Measurements from ENCODE around the gene ADORA2A.
A peak's percentile ranks its signal among the peaks of the same experiment; 100 is the strongest.

Gene ADORA2A

DNA sequence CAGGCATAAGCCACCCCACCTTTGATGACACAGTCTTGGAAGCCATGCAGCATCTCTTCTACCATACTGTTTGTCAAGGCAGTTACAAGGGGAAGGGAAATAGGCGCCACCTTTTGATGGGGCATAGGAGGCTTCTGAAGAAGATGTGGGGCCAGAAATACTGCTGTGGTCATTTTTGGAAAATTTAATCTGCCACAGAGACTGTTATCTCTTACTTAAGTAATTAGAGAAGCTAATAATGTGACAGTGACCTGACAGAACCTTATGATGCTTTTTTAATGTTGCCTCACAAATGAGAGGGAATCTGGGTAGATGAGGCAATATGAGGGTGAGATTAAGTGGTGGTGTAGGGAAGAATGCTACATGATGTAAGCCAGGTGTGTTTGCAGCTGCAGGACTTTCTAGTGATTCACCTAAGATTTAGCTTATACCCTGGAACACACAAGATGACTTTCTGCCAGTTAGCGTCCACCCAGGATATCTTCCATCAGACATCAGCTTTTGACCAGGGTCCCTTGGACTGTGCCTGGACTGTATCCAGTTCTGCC is 34.3 kb upstream of the ADORA2A start:
- no peak overlapping the region for H3K4me3 ChIP-seq (ENCODE audit: low read length)

DNA sequence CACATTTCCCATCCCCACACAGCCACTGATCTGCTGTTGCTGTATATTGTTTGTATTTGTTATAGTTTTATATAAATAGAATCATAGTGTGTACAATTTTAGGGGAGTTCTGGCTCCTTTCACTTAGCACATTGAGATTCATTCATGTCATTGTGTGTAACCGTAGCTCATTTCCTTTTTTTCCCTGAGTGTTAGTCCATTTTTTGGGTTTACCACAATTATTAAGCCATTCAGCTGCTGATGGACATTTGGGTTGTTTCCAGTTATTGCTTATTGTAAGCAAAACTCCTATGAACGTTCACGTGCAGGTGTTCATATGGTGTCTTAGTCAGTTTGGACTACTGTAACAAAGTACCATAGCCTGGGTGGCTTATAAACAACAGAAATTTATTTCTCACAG is 33.6 kb upstream of the ADORA2A start:
- Histone ChIP-seq H3K36me3 (ENCODE audit: control insufficient read depth, insufficient read depth, low read length) (no peaks in the 10 kb centered on the region), H3K9ac (ENCODE audit: low read length) (no peak overlapping the region), H3K27me3 (ENCODE audit: control insufficient read depth, insufficient read depth, low read length) (no peaks in the 10 kb centered on the region), H3K4me3 (ENCODE audit: low read length) (no peak overlapping the region), H3K4me1 (ENCODE audit: control insufficient read depth, insufficient read depth, low read length) (no peaks in the 10 kb centered on the region), H3K27ac (ENCODE audit: low read depth, low read length) (no peak overlapping the region)

More for the DNA sequence above, 34.3 kb upstream of the ADORA2A start:
- Histone ChIP-seq H3K4me1 (ENCODE audit: control insufficient read depth, insufficient read depth, low read length) (no peaks in the 10 kb centered on the region), H3K9ac (ENCODE audit: low read length) (no peak overlapping the region), H3K27me3 (ENCODE audit: control insufficient read depth, insufficient read depth, low read length) (no peaks in the 10 kb centered on the region), H3K36me3 (ENCODE audit: control insufficient read depth, insufficient read depth, low read length) (no peaks in the 10 kb centered on the region), H3K27ac (ENCODE audit: low read depth, low read length) (no peak overlapping the region)

DNA sequence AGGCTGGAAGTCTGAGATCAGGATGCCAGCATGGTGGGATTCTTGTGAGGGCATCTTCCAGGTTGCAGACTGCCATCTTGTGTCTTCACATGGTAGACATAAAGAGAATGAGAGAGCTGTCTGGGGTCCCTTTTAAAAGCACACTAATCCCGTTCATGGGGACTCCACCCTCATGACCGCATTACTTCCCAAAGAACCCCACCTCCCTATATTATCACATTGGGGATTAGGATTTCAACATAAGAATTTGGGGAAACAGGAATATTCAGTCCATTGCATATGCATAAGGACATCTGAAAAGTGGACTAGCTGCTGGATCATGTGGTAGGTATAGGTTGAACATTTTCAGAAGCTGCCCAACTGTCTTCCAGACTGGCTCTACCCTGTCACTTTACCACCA is 33.1 kb upstream of the ADORA2A start:
- Histone ChIP-seq H3K27ac (ENCODE audit: low read depth, low read length) (no peak overlapping the region), H3K27me3 (ENCODE audit: control insufficient read depth, insufficient read depth, low read length) (no peaks in the 10 kb centered on the region), H3K36me3 (ENCODE audit: control insufficient read depth, insufficient read depth, low read length) (no peaks in the 10 kb centered on the region), H3K4me1 (ENCODE audit: control insufficient read depth, insufficient read depth, low read length) (no peaks in the 10 kb centered on the region), H3K9ac (ENCODE audit: low read length) (no peak overlapping the region), H3K4me3 (ENCODE audit: low read length) (no peak overlapping the region)

DNA sequence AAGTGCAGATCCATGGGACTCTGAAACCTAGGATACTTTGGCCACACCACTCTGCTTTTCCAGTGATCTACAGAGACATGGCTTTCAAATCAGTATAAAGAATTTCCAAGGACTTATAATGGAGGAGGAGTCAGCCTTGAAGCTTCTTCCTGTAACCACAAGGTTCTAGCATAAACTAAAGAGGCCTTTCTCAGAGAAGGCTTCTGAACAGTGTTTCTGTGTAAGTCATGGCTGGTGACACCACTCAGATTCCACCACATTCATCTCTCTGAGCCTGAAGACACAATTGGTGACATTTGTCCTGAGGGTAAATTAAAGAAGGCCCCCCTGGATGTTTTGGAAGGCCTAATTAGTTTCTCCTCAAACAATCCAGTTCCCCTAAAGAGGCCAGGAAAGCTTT is 29.0 kb upstream of the ADORA2A start:
- H3K4me1 ChIP-seq (ENCODE audit: control insufficient read depth, insufficient read depth, low read length), result peaks cover 13% of the 10 kb centered on the region
- no peak overlapping the region for H3K9ac ChIP-seq (ENCODE audit: low read length)
- H3K27ac ChIP-seq (ENCODE audit: low read depth, low read length), result no peak overlapping the region
- H3K4me3 ChIP-seq (ENCODE audit: low read length), result no peak overlapping the region
- H3K27me3 ChIP-seq (ENCODE audit: control insufficient read depth, insufficient read depth, low read length), result no peaks in the 10 kb centered on the region
- H3K36me3 ChIP-seq (ENCODE audit: control insufficient read depth, insufficient read depth, low read length), result no peaks in the 10 kb centered on the region

DNA sequence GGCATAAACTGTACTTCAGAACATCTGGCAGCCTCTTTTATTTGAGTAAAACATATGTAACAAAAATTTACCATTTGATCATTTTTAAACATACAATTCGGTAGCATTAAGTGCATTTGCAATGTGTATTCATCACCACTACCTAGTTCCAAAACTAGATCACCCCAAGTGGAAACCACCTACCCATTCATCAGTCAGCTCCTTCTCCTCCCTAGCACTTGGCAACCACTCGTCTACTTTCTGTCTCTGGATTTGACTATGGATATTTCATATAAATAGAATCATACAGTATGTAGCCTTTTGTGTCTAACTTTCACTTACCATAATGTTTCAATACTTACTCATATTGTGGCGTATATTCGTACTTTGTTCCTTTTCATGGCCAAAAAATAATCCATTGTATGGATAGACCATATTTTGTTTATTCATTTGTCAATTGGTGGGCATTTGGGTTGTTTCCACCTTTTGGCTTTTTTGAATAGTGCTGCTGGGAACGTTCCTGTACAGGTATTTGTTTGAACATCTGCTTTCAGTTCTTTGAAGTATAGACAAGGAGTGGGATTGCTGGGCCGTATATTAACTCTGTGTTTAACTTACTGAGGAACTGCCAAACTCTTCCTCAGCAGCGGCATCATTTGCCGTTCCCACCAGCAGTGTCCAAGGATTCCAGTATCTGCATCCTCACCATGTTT is 27.2 kb upstream of the ADORA2A start:
- Histone ChIP-seq H3K4me1 (ENCODE audit: control insufficient read depth, insufficient read depth, low read length) (peaks cover 13% of the 10 kb centered on the region), H3K4me3 (ENCODE audit: low read length) (no peak overlapping the region), H3K27ac (ENCODE audit: low read depth, low read length) (no peak overlapping the region)

DNA sequence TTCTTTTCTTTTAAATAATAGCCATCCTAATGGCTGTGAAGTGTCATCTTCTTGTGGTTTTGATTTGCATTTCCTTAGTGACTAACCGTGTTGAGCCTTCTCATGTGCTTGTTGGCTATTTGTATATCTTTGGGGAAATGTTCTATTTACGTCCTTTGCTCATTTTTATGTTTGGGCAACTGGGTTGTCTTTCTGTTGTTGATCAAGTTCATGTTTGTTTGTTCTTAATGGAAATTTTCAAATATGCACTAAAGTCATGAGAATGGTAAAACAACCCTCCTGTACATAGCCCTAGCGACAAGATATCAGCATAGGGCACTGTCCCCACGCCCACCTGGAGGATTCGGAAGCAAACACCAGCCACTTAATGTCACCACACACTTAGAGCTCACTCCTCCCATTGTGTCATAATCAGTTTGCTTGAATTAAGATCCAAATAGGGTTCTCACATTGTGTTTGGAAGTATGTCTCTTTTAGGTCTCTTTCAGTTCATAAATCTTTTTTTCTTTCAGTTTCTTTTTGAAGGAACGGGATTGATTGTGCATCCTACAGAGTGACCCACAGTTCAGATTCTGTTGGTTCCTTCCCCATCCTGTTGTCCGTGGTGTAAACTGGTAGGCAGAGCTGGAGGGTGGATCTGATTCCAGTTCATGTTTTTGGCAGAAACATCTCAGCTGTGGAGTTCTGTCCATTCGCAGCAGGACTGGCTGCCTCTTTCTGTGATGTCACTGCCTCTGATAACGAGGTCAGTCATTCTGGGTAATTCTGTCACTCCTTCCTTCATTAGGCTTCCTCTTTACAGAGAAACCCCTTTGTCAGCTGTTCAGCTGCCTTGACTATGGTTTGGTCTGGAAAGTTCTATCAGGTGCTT is 26.4 kb upstream of the ADORA2A start:
- no peaks in the 10 kb centered on the region for H3K27me3 ChIP-seq (ENCODE audit: control insufficient read depth, insufficient read depth, low read length)
- no peaks in the 10 kb centered on the region for H3K36me3 ChIP-seq (ENCODE audit: control insufficient read depth, insufficient read depth, low read length)
- H3K27ac ChIP-seq (ENCODE audit: low read depth, low read length), result no peak overlapping the region
- peak overlapping the region; percentile 14 for H3K4me3 ChIP-seq (ENCODE audit: low read length)
- H3K9ac ChIP-seq (ENCODE audit: low read length), result no peak overlapping the region
- peaks cover 13% of the 10 kb centered on the region for H3K4me1 ChIP-seq (ENCODE audit: control insufficient read depth, insufficient read depth, low read length)

More for the DNA sequence above, 27.2 kb upstream of the ADORA2A start:
- H3K36me3 ChIP-seq (ENCODE audit: control insufficient read depth, insufficient read depth, low read length), result no peaks in the 10 kb centered on the region
- no peaks in the 10 kb centered on the region for H3K27me3 ChIP-seq (ENCODE audit: control insufficient read depth, insufficient read depth, low read length)
- H3K9ac ChIP-seq (ENCODE audit: low read length), result no peak overlapping the region

DNA sequence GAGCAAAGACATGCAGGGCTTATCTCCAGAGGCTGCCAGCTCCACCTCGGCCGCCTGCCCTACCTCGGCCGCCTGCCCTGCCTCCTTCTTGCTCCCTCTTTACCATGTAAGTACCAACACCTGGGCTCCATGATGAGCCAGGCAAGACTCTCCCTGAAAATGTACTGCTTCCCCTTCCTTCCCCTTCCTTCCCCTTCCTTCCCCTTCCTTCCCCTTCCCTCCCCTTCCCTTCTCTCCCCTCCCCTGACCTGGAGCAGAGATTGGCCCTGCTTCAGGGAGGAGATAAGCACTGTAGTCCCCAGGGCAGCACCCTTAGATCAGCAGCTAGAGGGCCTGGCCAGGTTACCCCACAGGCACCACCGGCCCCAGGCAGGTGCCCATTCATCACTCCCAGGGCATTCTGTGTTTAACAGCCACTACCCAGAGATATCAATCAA is 25.4 kb upstream of the ADORA2A start:
- Histone ChIP-seq H3K27ac (ENCODE audit: low read depth, low read length) (no peak overlapping the region), H3K4me3 (ENCODE audit: low read length) (no peak overlapping the region), H3K27me3 (ENCODE audit: control insufficient read depth, insufficient read depth, low read length) (no peaks in the 10 kb centered on the region), H3K4me1 (ENCODE audit: control insufficient read depth, insufficient read depth, low read length) (peaks cover 13% of the 10 kb centered on the region), H3K36me3 (ENCODE audit: control insufficient read depth, insufficient read depth, low read length) (no peaks in the 10 kb centered on the region), H3K9ac (ENCODE audit: low read length) (no peak overlapping the region)

DNA sequence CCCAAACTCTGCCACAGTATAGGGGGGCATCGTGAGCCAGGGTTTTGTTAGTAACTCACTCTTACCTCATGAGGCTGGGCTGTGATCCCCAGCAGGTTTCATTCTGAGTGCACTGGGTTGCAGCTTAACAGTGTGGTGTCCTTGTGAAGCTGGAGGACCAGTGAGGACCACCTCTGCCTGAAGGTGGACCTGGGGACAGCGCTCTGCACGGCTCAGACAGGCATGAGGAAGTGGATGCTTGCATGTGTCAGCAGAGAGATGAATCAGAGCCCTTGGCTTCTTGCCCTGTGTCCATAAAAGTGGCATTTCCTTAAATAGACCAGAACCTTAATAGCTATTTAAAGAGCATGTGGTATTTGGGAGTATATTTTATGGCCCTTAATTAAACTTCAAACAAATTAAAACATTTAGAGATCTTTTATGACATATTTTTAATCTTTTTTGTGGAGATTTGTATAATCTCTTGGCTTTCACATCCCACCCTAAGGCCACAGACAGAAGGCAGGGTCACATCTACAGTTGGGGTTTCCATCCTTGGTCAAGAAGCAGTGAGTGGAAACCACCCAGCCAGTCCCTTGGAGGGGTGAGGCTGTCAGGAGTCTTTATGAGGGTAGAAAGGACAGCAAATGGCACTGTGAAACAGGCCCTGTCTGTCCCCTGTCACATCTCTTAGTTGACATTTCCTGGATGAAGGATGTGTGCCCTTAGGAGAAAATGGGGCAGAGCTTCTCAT is 24.8 kb upstream of the ADORA2A start:
- no peak overlapping the region for H3K9ac ChIP-seq (ENCODE audit: low read length)
- H3K4me3 ChIP-seq (ENCODE audit: low read length), result peak overlapping the region; percentile 39
- no peaks in the 10 kb centered on the region for H3K27me3 ChIP-seq (ENCODE audit: control insufficient read depth, insufficient read depth, low read length)
- no peaks in the 10 kb centered on the region for H3K36me3 ChIP-seq (ENCODE audit: control insufficient read depth, insufficient read depth, low read length)
- peaks cover 13% of the 10 kb centered on the region for H3K4me1 ChIP-seq (ENCODE audit: control insufficient read depth, insufficient read depth, low read length)
- no peak overlapping the region for H3K27ac ChIP-seq (ENCODE audit: low read depth, low read length)

DNA sequence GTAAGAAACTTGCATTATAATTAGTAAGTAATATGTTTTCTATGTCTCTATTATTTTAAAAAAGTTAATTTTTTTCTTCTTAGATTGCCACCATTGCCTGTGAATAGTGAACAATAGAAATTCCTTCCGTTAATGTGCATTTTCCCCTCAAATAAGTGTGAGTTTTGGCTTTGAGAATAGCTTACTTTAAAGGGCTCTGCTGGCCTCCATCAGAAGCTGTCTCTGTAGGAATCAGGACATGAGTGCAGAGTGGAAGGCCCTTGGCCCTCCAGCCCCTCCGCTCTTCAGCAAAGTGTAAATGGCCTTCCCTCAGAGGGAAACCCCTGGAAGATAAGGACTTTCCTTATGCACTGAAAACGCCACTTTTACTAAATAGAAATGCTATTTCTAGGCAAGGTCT is 24.1 kb upstream of the ADORA2A start:
- Histone ChIP-seq H3K27me3 (ENCODE audit: control insufficient read depth, insufficient read depth, low read length) (no peaks in the 10 kb centered on the region), H3K9ac (ENCODE audit: low read length) (no peak overlapping the region), H3K36me3 (ENCODE audit: control insufficient read depth, insufficient read depth, low read length) (peaks cover 3% of the 10 kb centered on the region), H3K4me3 (ENCODE audit: low read length) (no peak overlapping the region), H3K4me1 (ENCODE audit: control insufficient read depth, insufficient read depth, low read length) (peaks cover 13% of the 10 kb centered on the region), H3K27ac (ENCODE audit: low read depth, low read length) (no peak overlapping the region)

DNA sequence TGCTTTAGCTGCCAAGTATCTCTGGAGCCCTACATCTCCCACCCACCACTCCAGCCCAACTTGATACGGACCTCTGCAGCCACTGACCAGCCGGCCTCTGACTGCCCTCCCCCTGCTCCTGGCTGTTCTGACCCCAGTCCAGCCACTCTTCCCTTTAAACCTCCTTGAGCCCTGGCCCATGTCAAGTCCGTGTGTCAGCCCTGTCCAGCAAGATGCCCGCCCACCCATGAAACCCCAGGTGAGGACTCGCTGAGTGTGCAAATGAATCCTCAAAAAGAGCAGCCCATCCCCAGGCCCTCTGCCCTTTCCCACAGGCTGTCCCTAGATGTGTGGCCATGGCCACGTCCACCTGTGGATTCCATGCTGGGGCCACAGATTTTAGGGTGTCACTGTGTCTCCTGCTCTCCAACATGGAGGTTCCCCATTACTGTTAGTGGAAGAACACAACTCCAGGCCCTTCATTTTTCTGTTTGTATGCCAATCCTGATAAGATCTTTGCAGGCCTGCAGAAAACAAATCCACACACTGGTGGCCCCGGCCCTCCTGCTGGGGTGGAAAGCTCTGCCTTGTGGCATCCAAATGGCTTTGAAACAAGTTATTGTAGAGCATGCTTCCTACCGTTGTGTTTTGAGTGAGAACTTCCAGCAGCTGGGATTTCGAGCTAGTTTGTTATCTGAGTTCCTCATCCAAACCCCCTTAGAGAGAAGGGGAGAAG is 22.7 kb upstream of the ADORA2A start:
- H3K27ac ChIP-seq (ENCODE audit: low read depth, low read length), result no peak overlapping the region
- peaks cover 13% of the 10 kb centered on the region for H3K4me1 ChIP-seq (ENCODE audit: control insufficient read depth, insufficient read depth, low read length)
- H3K27me3 ChIP-seq (ENCODE audit: control insufficient read depth, insufficient read depth, low read length), result no peaks in the 10 kb centered on the region
- H3K9ac ChIP-seq (ENCODE audit: low read length), result no peak overlapping the region
- peaks cover 7% of the 10 kb centered on the region for H3K36me3 ChIP-seq (ENCODE audit: control insufficient read depth, insufficient read depth, low read length)
- H3K4me3 ChIP-seq (ENCODE audit: low read length), result no peak overlapping the region

DNA sequence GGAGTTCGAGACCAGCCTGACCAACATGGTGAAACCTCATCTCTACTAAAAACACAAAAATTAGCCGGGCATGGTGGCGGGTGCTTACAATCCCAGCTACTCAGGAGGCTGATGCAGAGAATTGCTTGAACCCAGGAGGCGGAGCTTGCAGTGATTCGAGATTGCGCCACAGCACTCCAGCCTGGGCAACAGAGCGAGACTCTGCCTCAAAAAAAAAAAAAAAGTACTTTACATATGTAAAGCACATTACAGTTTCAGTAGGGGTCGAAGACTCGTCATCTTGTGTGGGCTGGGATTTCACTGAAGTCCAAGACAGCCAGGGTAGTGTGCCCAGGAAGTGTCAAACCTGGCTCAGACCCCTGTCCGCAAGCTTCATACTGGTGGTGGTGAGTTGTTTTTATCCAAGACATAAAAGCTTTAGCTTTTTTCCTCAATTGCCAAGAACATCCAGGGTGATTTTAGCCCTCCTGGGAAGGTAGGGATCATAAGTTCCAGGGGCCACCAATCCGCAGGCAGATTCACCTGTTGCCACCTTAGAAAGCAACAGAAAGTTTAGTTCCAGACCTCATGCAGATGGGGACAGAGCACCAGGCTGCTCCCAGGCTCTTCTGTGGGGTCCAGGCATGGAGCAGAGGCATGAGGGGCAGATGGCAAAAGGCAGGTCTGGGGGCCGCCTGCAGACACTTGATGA is 21.6 kb upstream of the ADORA2A start:
- H3K27me3 ChIP-seq (ENCODE audit: control insufficient read depth, insufficient read depth, low read length), result no peaks in the 10 kb centered on the region
- no peak overlapping the region for H3K9ac ChIP-seq (ENCODE audit: low read length)
- H3K27ac ChIP-seq (ENCODE audit: low read depth, low read length), result no peak overlapping the region
- H3K36me3 ChIP-seq (ENCODE audit: control insufficient read depth, insufficient read depth, low read length), result peaks cover 7% of the 10 kb centered on the region
- peaks cover 10% of the 10 kb centered on the region for H3K4me1 ChIP-seq (ENCODE audit: control insufficient read depth, insufficient read depth, low read length)
- no peak overlapping the region for H3K4me3 ChIP-seq (ENCODE audit: low read length)
